ENCODE measurements around the gene MOCS1. TPM values are rescaled to one million over a fixed set of nuclear protein-coding genes. Genes with fewer than 3 reads are reported as not detected.

The MOCS1 gene
- total and polyA plus RNA-seq, 11 donors: 16.4 to 40.3 (median 25.4) TPM

DNA sequence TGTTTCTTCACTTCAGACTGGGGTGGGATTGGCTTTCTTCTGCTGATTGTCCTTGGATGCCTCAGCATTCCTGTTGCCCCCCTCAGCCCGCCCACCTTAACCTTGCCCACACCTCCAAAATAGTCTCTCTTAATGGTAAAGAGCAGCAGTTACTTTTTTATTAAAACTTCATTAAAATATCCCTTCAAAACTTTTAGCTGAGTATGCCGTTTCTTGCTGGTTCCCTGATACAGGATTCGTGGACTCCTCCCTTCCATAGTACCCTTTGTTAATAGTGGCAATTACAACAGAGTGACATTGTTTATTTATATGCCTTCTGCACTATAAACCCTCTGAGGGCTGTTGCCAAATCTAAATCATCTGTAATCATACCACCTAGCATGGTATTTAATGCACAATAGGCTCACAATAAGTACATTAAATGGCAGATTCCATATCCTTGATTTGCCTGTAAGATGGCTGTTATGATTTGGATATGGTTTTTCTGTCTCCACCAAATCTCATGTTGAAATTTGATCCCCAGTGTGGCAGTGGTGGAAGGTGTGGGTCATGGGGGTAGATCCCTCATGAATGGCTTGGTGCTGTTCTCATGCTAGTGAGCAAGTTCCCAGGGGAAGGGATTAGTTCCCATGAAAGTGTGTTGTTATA, 3.5 kb upstream of the MOCS1 start:
- no peak for TF ChIP-seq CTCF (IDR thresholded peaks at IDR 0.05)
- TF ChIP-seq POLR2A (IDR thresholded peaks at IDR 0.05): no peak
- no peaks in the 10 kb centered on the region for H3K9me3 ChIP-seq
- peaks cover 0 to 40% (median 14%) of the 10 kb centered on the region in 12 donors for H3K4me1 ChIP-seq
- peak overlapping the region in 2 of 12 donors; percentile 36 to 69 for H3K27ac ChIP-seq
- H3K4me3 ChIP-seq: no peak overlapping the region
- DNase-seq: no peak
- no peak for ATAC-seq
- 82 to 93% (median 86%) methylated on average over 3 of the region's 3 CpGs for WGBS, 4 donors
- H3K36me3 ChIP-seq: no peaks in the 10 kb centered on the region
- intact Hi-C loops (cut with DNase I): no loop called here
- peaks cover 0 to 3% (median 0%) of the 10 kb centered on the region in 9 donors for H3K27me3 ChIP-seq

- peaks cover 0 to 3% (median 0%) of the 10 kb centered on the region in 9 donors for H3K27me3 ChIP-seq
- no peak for TF ChIP-seq POLR2A (IDR thresholded peaks at IDR 0.05)
- TF ChIP-seq CTCF (IDR thresholded peaks at IDR 0.05): no peak
- WGBS, 4 donors: 79 to 87% (median 81%) methylated on average over 1 of the region's 1 CpG
- no peak for DNase-seq
- no peak overlapping the region for H3K4me3 ChIP-seq
- H3K4me1 ChIP-seq: peaks cover 0 to 44% (median 15%) of the 10 kb centered on the region in 12 donors
- intact Hi-C loops (cut with DNase I): no loop called here
- H3K36me3 ChIP-seq: no peaks in the 10 kb centered on the region
- no peak for ATAC-seq
- H3K27ac ChIP-seq: no peak overlapping the region
- H3K9me3 ChIP-seq: no peaks in the 10 kb centered on the region
These were observed 2.6 kb upstream of the MOCS1 start for GRCh38 chr6:39936857-39937256.

DNA sequence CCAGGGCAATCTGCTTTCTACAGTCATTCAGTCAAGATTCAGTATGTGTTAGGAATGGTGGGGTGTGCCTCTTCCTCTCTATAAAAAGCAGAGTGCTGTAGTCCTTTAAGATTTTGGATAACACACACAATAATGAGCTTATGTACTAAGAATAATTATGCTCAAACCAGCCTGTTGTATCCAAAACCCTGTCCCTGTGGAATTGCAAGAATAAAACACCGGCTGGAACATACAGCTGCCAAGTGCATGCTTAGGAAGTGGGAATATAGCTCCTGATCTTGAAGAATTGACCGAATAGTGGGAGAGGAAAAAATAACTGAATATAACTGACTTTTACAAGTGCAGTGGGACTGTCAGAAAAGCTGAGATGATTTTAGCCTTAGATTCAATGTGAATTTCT, 979 bp upstream of the MOCS1 start:
- intact Hi-C loops (cut with DNase I): no loop called here
- H3K27ac ChIP-seq: peak overlapping the region in 1 of 12 donors; percentile 75

More for the DNA sequence above, 979 bp upstream of the MOCS1 start:
- TF ChIP-seq CTCF (IDR thresholded peaks at IDR 0.05) (no peak), POLR2A (IDR thresholded peaks at IDR 0.05) (no peak)
- WGBS, 4 donors: 46 to 57% (median 50%) methylated on average over 2 of the region's 2 CpGs
- DNase-seq: no peak
- Histone ChIP-seq H3K9me3 (no peaks in the 10 kb centered on the region), H3K27me3 (peaks cover 0 to 3% (median 0%) of the 10 kb centered on the region in 9 donors), H3K4me1 (peaks cover 0 to 60% (median 25%) of the 10 kb centered on the region in 12 donors), H3K36me3 (no peaks in the 10 kb centered on the region), H3K4me3 (peak overlapping the region in 1 of 12 donors; percentile 93)
- ATAC-seq: no peak
